K562 (cell line): ENCODE measurements around the gene CDC27. TPM values are rescaled to one million over a fixed set of nuclear protein-coding genes. Genes with fewer than 3 reads are reported as not detected.

Source experiments
- ASH1L ChIP-seq: fragments of 450-650 bp; IDR thresholded peaks from 2 replicates; pipeline ENCODE4 v1.6.1; 2018; ENCODE audit warnings: borderline replicate concordance, mild to moderate bottlenecking, low read depth; ENCODE audit not compliant: partially characterized antibody
- BRD9 ChIP-seq: fragments of 450-650 bp; IDR thresholded peaks from 2 replicates; pipeline ENCODE4 v1.6.1; 2018; ENCODE audit warnings: low read depth; ENCODE audit not compliant: partially characterized antibody
- BRF1 ChIP-seq: IDR thresholded peaks from 3 replicates; pipeline ENCODE4 v1.6.1; 2011; ENCODE audit warnings: borderline replicate concordance, mild to moderate bottlenecking; ENCODE audit not compliant: insufficient read length; ENCODE audit errors: extremely low read depth
- CAMTA2 ChIP-seq: fragments of 250-450 bp; sonication (Bioruptor Pico); conservative IDR thresholded peaks from 2 replicates; pipeline ENCODE4 v1.5.1; 2022
- CREB3 ChIP-seq: fragments of 450-650 bp; conservative IDR thresholded peaks from 2 replicates; pipeline ENCODE4 v1.6.1; 2016; ENCODE audit warnings: missing genetic modification characterization, low read depth, mild to moderate bottlenecking, missing compliant biosample characterization, moderate library complexity
- GABPA ChIP-seq: fragments of 200-800 bp; sonication (Bioruptor generic); conservative IDR thresholded peaks from 2 replicates; pipeline ENCODE4 v1.6.1; 2016; ENCODE audit warnings: low read depth, missing genetic modification characterization, missing compliant biosample characterization
- HLTF ChIP-seq: fragments of 450-650 bp; IDR thresholded peaks from 2 replicates; pipeline ENCODE4 v1.6.1; 2016
- MTA2 ChIP-seq: fragments of 450-650 bp; IDR thresholded peaks from 2 replicates; pipeline ENCODE4 v1.6.1; 2016; ENCODE audit warnings: low read depth
- MYNN ChIP-seq, 2 experiments: sonication (generic); formaldehyde crosslinking in 1 of 2; IDR thresholded peaks; 2 replicates each; pipeline versions ENCODE4 v1.5.0 to v1.6.1; 2016 to 2020; ENCODE audit warnings: antibody characterized with exemption in 1 of 2, missing genetic modification reagents in 1 of 2
- RBM14 ChIP-seq: fragments of 200-400 bp; formaldehyde crosslinking; IDR thresholded peaks from 2 replicates; pipeline ENCODE4 v1.6.1; 2018; ENCODE audit warnings: low read depth, mild to moderate bottlenecking, low read length, moderate library complexity, borderline replicate concordance; ENCODE audit not compliant: insufficient read depth
- SETDB1 ChIP-seq: IDR thresholded peaks from one replicate; pipeline ENCODE4 v1.6.1; 2012; ENCODE audit warnings: low read length, control low read depth, inconsistent platforms
- SMARCB1 ChIP-seq: IDR thresholded peaks from 2 replicates; pipeline ENCODE4 v1.6.1; 2011; ENCODE audit warnings: improper control_type of control experiment, low read depth; ENCODE audit not compliant: insufficient read length
- TBP ChIP-seq: optimal IDR thresholded peaks from 2 replicates; pipeline ENCODE3; 2011; ENCODE audit warnings: low read depth, low read length, improper control_type of control experiment
- THRAP3 ChIP-seq: fragments of 450-650 bp; IDR thresholded peaks from 2 replicates; pipeline ENCODE4 v1.6.1; 2016; ENCODE audit warnings: mild to moderate bottlenecking, inconsistent platforms, borderline replicate concordance
- ZNF140 ChIP-seq: fragments of 250-450 bp; sonication (Bioruptor Pico); IDR thresholded peaks from 2 replicates; pipeline ENCODE4 v1.8.0; 2021; ENCODE audit warnings: moderate library complexity, mild to moderate bottlenecking, inconsistent platforms
- ZNF175 ChIP-seq: fragments of 200-800 bp; sonication (Bioruptor generic); IDR thresholded peaks from 2 replicates; pipeline ENCODE4 v1.6.1; 2016; ENCODE audit warnings: low read depth, mild to moderate bottlenecking, missing genetic modification characterization, missing compliant biosample characterization
- ZNF23 ChIP-seq: fragments of 250-450 bp; sonication (Bioruptor Pico); IDR thresholded peaks from 2 replicates; pipeline ENCODE4 v1.4.0; 2020; ENCODE audit warnings: mild to moderate bottlenecking
- ZNF707 ChIP-seq: fragments of 250-450 bp; sonication (Bioruptor Pico); conservative IDR thresholded peaks from 2 replicates; pipeline ENCODE4 v1.8.0; 2022; ENCODE audit warnings: inconsistent platforms, mild to moderate bottlenecking, moderate library complexity
- polyA plus RNA-seq, 8 experiments: library from polyadenylated mRNA; depleted of rRNA in 4 of 8; stranded (reverse) in 5 of 8; unstranded in 3 of 8; fragments of >200 nt; fragmentation: Nextera tagmentation in 2 of 8; fragmentation: Illumina TruSeq in 1 of 8; extraction: Ambion mirVana in 2 of 8; extraction: Trizol in 1 of 8; gene quantifications; 2 replicates each; pipeline versions ENCODE4 v1.2.1 to v1.2.3, GENCODE V29; 2011 to 2014; ENCODE audit warnings: inconsistent platforms in 1 of 8, missing spikeins in 1 of 8
- total RNA-seq, 7 experiments: library from RNA; depleted of rRNA in 6 of 7; stranded (reverse); fragments of >200 nt in 6 of 7; fragmentation: Illumina TruSeq in 2 of 7; extraction: Trizol in 2 of 7; gene quantifications; 2 replicates each; pipeline versions ENCODE4 v1.2.1 to v1.2.3, GENCODE V29; 2011 to 2021; ENCODE audit warnings: low replicate concordance in 1 of 7
- TF ChIP-seq, protein P1 (sequence below), 2 experiments: fragments of 450-650 bp; IDR thresholded peaks; 2 replicates each; pipeline ENCODE4 v1.6.1; 2018; ENCODE audit warnings: mild to moderate bottlenecking in 2 of 2, low read depth in 1 of 2; ENCODE audit not compliant: partially characterized antibody in 2 of 2
- TF ChIP-seq, protein P2 (sequence below): sonication (generic); formaldehyde crosslinking; IDR thresholded peaks from 2 replicates; pipeline ENCODE4 v1.8.1; 2023; ENCODE audit warnings: mild to moderate bottlenecking, missing genetic modification reagents
- TF ChIP-seq, protein P3 (sequence below): fragments of 450-650 bp; IDR thresholded peaks from 2 replicates; pipeline ENCODE4 v1.6.1; 2016; ENCODE audit warnings: missing biosample characterization, missing genetic modification characterization

CDC27 gene
- total and polyA plus RNA-seq, 9 of the 15 experiments (the other 6 are each of a cell fraction or from before 2014, with no cell fraction given) = 28.6 to 155 (median 94.1) TPM

DNA sequence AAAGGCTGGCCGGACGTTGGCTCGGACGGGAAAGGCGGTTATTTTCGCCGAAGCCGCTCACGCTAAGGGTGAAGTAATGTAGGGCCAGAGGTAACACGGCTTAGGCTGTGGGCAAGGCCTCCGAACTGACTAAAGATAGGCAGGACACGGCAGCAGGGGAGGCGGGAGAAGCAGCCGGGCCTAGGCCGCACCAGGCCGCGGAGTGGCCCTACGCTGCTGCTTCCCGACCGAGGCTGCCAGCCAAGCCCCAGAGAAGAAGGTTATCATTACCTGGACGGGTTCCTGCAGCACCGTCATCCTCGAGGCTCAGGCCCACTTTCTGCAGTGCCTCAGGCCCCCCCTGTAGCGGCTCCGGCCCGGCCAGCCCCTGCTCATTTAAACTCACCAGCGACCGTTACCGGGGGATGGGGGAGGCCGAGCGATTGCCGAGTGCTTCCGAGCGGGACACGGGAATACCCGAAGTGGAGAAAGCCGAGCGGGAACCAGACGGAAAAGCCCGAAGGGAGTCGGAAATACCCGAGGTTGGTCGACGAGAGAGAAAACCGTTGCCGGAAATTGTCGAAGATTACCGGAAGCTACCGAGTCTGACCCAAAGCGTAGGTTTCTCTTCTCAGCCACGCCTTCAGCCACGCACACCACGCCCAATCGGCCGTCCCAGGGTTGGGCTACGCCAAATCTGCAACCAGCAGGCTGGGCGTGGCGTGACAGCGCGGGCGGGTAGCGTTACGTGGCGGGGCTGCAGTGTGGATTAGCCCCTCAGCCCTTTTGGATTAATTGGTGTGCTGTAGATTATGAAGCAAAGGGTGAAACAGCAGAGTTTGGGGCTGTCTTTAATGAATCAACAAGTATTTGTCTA, at the start of gene CDC27 (continued):
- TF ChIP-seq, protein P1, sequence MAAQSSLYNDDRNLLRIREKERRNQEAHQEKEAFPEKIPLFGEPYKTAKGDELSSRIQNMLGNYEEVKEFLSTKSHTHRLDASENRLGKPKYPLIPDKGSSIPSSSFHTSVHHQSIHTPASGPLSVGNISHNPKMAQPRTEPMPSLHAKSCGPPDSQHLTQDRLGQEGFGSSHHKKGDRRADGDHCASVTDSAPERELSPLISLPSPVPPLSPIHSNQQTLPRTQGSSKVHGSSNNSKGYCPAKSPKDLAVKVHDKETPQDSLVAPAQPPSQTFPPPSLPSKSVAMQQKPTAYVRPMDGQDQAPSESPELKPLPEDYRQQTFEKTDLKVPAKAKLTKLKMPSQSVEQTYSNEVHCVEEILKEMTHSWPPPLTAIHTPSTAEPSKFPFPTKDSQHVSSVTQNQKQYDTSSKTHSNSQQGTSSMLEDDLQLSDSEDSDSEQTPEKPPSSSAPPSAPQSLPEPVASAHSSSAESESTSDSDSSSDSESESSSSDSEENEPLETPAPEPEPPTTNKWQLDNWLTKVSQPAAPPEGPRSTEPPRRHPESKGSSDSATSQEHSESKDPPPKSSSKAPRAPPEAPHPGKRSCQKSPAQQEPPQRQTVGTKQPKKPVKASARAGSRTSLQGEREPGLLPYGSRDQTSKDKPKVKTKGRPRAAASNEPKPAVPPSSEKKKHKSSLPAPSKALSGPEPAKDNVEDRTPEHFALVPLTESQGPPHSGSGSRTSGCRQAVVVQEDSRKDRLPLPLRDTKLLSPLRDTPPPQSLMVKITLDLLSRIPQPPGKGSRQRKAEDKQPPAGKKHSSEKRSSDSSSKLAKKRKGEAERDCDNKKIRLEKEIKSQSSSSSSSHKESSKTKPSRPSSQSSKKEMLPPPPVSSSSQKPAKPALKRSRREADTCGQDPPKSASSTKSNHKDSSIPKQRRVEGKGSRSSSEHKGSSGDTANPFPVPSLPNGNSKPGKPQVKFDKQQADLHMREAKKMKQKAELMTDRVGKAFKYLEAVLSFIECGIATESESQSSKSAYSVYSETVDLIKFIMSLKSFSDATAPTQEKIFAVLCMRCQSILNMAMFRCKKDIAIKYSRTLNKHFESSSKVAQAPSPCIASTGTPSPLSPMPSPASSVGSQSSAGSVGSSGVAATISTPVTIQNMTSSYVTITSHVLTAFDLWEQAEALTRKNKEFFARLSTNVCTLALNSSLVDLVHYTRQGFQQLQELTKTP (IDR thresholded peaks at IDR 0.05; ENCODE audit: low read depth in 1 of 2, partially characterized antibody in 2 of 2) = peak in 1 of 2 experiments; percentile 43
- TF ChIP-seq THRAP3 = no peak
- TF ChIP-seq ZNF707 = no peak
- TF ChIP-seq TBP = peak; percentile 71
- peak; percentile 46; the same call in 1 of the 2 replicates for TF ChIP-seq GABPA (tag)
- TF ChIP-seq ZNF23 (CRISPR knock-in tag) = no peak
- no peak for TF ChIP-seq BRF1
- no peak for TF ChIP-seq ZNF175 (CRISPR knock-in tag)
- no peak for TF ChIP-seq MYNN (IDR thresholded peaks at IDR 0.05)
- TF ChIP-seq MYNN (CRISPR knock-in tag; IDR thresholded peaks at IDR 0.05) = no peak
- TF ChIP-seq MTA2 = no peak; the same call in 1 of the 2 replicates
- no peak for TF ChIP-seq SETDB1
- no peak for TF ChIP-seq CAMTA2 (CRISPR knock-in tag)
- no peak for TF ChIP-seq CREB3 (tag)
- TF ChIP-seq RBM14 = no peak
- no peak for TF ChIP-seq ASH1L
- TF ChIP-seq, protein P2, sequence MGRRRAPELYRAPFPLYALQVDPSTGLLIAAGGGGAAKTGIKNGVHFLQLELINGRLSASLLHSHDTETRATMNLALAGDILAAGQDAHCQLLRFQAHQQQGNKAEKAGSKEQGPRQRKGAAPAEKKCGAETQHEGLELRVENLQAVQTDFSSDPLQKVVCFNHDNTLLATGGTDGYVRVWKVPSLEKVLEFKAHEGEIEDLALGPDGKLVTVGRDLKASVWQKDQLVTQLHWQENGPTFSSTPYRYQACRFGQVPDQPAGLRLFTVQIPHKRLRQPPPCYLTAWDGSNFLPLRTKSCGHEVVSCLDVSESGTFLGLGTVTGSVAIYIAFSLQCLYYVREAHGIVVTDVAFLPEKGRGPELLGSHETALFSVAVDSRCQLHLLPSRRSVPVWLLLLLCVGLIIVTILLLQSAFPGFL (CRISPR knock-in tag) = no peak
- no peak for TF ChIP-seq SMARCB1
- TF ChIP-seq, protein P3, sequence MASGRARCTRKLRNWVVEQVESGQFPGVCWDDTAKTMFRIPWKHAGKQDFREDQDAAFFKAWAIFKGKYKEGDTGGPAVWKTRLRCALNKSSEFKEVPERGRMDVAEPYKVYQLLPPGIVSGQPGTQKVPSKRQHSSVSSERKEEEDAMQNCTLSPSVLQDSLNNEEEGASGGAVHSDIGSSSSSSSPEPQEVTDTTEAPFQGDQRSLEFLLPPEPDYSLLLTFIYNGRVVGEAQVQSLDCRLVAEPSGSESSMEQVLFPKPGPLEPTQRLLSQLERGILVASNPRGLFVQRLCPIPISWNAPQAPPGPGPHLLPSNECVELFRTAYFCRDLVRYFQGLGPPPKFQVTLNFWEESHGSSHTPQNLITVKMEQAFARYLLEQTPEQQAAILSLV = no peak
- TF ChIP-seq BRD9 = peak; percentile 88
- TF ChIP-seq ZNF140 (CRISPR knock-in tag) = no peak
- TF ChIP-seq HLTF = no peak
